B cell (primary cell): ENCODE data around the gene RGP1. TPM values are rescaled to one million over a fixed set of nuclear protein-coding genes. Genes with fewer than 3 reads are reported as not detected.
A peak's percentile ranks its signal among the peaks of the same experiment; 100 is the strongest.

ENCODE experiments used
- ATAC-seq: fragments of 200-7000 bp; cut with Tn5 transposase; one replicate; pipeline ENCODE4 v1.10.0; 2021; ENCODE audit warnings: low read depth, mild to moderate bottlenecking, moderate number of reproducible peaks, moderate library complexity
- CTCF ChIA-PET: fragments of 350-600 bp; sonication (Branson Sonifier 250); formaldehyde crosslinking; loops from one replicate; lab custom pipeline; 2021; ENCODE audit warnings: antibody characterized with exemption, inconsistent platforms; lab: Charles Lee
- POLR2A ChIA-PET: fragments of 350-600 bp; sonication (Branson Sonifier 250); formaldehyde crosslinking; loops from one replicate; lab custom pipeline; 2021; ENCODE audit warnings: antibody characterized with exemption; lab: Charles Lee
- DNase-seq: peaks from one replicate; pipeline ENCODE4 v3.0.0; 2013
- H2AFZ ChIP-seq: 2 replicates; pipeline ENCODE4 v1.6.1; 2012; ENCODE audit warnings: mild to moderate bottlenecking, low read depth, low read length; ENCODE audit not compliant: insufficient read depth, poor library complexity, severe bottlenecking
- H3K27ac ChIP-seq, 2 donors: 1 replicate in 1 of 2; 2 replicates in 1 of 2; pipeline ENCODE4 v1.5.1; 2012 to 2013; ENCODE audit warnings: low read length in 2 of 2, mild to moderate bottlenecking in 2 of 2, moderate library complexity in 1 of 2
- H3K27me3 ChIP-seq, 4 experiments: fragments of 200-600 bp in 1 of 4; sonication (generic) in 1 of 4; replicated peaks in 1 of 4; 1 replicate in 2 of 4; 2 replicates in 2 of 4; pipeline versions ENCODE4 v1.6.1 to v1.7.0; 2013 to 2016; ENCODE audit warnings: low read length in 3 of 4, mild to moderate bottlenecking in 2 of 4, mixed read lengths in 1 of 4, moderate library complexity in 1 of 4; ENCODE audit not compliant: insufficient read depth in 4 of 4, control insufficient read depth in 3 of 4; ENCODE audit errors: control extremely low read depth in 1 of 4
- H3K36me3 ChIP-seq, 2 experiments: replicated peaks in 1 of 2; 1 replicate in 1 of 2; 2 replicates in 1 of 2; pipeline versions ENCODE4 v1.6.1 to v1.7.1; 2013; ENCODE audit warnings: low read length in 1 of 2; ENCODE audit not compliant: insufficient read depth in 2 of 2, control insufficient read depth in 1 of 2; ENCODE audit errors: control extremely low read depth in 1 of 2, extremely low read depth in 1 of 2
- H3K4me1 ChIP-seq, 2 donors: fragments of 200-600 bp in 1 of 2; sonication (generic) in 1 of 2; 1 replicate in 1 of 2; 2 replicates in 1 of 2; pipeline versions ENCODE4 v1.5.1 to v1.6.1; 2013 to 2017; ENCODE audit warnings: low read length in 2 of 2; ENCODE audit not compliant: control insufficient read depth in 2 of 2, insufficient read depth in 2 of 2
- H3K4me2 ChIP-seq: replicated peaks from 2 replicates; pipeline ENCODE3; 2012; ENCODE audit warnings: mild to moderate bottlenecking, low read depth, low read length; ENCODE audit not compliant: poor library complexity, severe bottlenecking
- H3K4me3 ChIP-seq, 5 experiments: fragments of 200-600 bp in 1 of 5; sonication (generic) in 1 of 5; 1 replicate in 3 of 5; 2 replicates in 2 of 5; pipeline versions ENCODE4 v1.5.1 to v1.7.0; 2011 to 2016; ENCODE audit warnings: low read length in 4 of 5, mild to moderate bottlenecking in 4 of 5, low read depth in 2 of 5, control low read depth in 1 of 5, moderate library complexity in 1 of 5; ENCODE audit not compliant: insufficient read depth in 1 of 5; ENCODE audit errors: control extremely low read depth in 1 of 5, extremely low read depth in 1 of 5
- H3K79me2 ChIP-seq: fragments of 200-600 bp; sonication (generic); one replicate; pipeline ENCODE4 v1.6.0; 2016; ENCODE audit warnings: low read length; ENCODE audit not compliant: control insufficient read depth, insufficient read depth
- H3K9ac ChIP-seq: fragments of 200-600 bp; sonication (generic); 2 replicates; pipeline ENCODE4 v1.6.1; 2017; ENCODE audit warnings: mild to moderate bottlenecking, low read length, moderate library complexity
- H3K9me3 ChIP-seq, 3 donors: one replicate each; pipeline versions ENCODE4 v1.6.1 to v1.7.1; 2013; ENCODE audit warnings: low read length in 2 of 3; ENCODE audit not compliant: control insufficient read depth in 2 of 3, insufficient read depth in 1 of 3; ENCODE audit errors: control extremely low read depth in 1 of 3
- H4K20me1 ChIP-seq: 2 replicates; pipeline ENCODE4 v1.6.0; 2012; ENCODE audit warnings: mild to moderate bottlenecking, low read length; ENCODE audit not compliant: insufficient read depth, control insufficient read depth, poor library complexity, severe bottlenecking
- H3K27ac Mint-ChIP-seq: one replicate; pipeline ENCODE4 v1.8.0; 2021; ENCODE audit warnings: mixed read lengths
- H3K27me3 Mint-ChIP-seq: one replicate; pipeline ENCODE4 v1.8.0; 2021; ENCODE audit warnings: mixed read lengths
- H3K4me1 Mint-ChIP-seq: one replicate; pipeline ENCODE4 v1.8.0; 2021; ENCODE audit warnings: mixed read lengths
- H3K4me3 Mint-ChIP-seq: one replicate; pipeline ENCODE4 v1.8.0; 2021; ENCODE audit warnings: mixed read lengths
- H3K9me3 Mint-ChIP-seq: one replicate; pipeline ENCODE4 v1.8.0; 2022; ENCODE audit warnings: mixed read lengths; ENCODE audit not compliant: insufficient read depth
- EZH2 ChIP-seq: IDR thresholded peaks from 2 replicates; pipeline ENCODE4 v1.6.1; 2012; ENCODE audit warnings: borderline replicate concordance, low read depth, mild to moderate bottlenecking, moderate library complexity, low read length; ENCODE audit not compliant: insufficient read depth, poor library complexity, severe bottlenecking
- WGBS: methylation state at CpG from one replicate; pipeline ENCODE4 v1.1.5; 2013; ENCODE audit warnings: missing lambda C conversion rate; ENCODE audit not compliant: insufficient coverage; 5-methylcytosine and 5-hydroxymethylcytosine counted together
- intact Hi-C: fragments of 100-400 bp; cut with micrococcal nuclease; formaldehyde crosslinking; loops from one replicate; pipeline ENCODE4 v1.10.0; 2022
- polyA plus RNA-seq: library from polyadenylated mRNA; depleted of rRNA; stranded (reverse); fragments of >200 nt; gene quantifications from 2 replicates; pipeline ENCODE4 v1.2.3, GENCODE V29; 2012
- total RNA-seq, 2 donors: library from RNA; stranded (reverse); fragments of 120-200 nt in 1 of 2; gene quantifications; 1 replicate in 1 of 2; 2 replicates in 1 of 2; pipeline versions ENCODE4 v1.2.3 to v1.2.4, GENCODE V29; 2013 to 2022
- TF ChIP-seq, protein P1 (sequence below): fragments of 200-600 bp; IDR thresholded peaks from one replicate; pipeline ENCODE4 v1.8.0; 2022; ENCODE audit warnings: antibody characterized with exemption, mild to moderate bottlenecking

RGP1 gene
- total and polyA plus RNA-seq, 2 donors (not counting 1 experiment from before 2014, with no cell fraction given), result 17.6 to 42.3 TPM

DNA sequence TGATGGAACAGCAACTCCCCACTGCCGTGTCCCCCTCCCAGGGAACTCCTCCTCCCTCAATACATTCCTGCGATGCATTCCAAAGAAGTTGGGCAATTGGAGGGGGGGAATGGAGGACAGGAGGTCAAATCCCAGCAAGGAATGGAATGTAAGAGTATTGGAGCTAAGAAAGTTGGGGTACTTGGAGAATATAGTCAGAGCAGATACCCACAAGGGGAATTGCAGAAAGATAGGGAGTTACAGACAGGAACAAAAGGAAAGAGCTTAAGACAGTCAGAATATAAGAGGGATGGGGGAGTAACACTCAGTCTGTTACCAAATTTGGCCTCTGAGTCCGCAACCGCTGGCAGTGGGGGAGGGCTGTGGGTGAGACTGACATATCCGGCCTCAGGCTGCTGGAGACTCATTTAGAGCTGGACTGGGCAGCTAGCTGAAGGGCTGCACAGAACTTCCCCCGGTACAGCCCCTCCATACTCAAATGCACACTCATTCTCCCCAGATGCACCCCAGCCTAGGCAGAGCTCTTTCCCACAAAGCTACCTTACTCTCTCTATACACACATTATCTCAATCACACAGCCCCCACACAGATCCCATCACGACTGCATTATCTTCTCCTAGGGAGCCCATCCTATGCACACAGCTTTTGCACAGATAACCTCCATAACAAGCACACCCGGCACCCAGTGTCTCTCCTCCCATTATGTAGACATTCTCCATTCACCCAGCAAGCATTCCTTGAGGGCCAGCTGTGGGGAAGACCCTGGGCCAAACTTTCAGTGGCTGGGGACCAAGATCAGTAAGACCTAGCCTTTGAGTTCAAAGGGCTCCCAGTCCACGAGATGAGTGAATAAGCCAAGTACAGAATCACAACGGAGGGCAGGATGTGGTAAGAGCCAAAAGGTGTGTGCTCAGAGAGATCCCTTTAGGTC is 20.8 kb upstream of the RGP1 start:
- intact Hi-C loops, result loop anchor here (5.0 kb wide), 1 partner anchor 1271 kb away; the partner anchor contains the start of genes DNAI1 and FAM219A
- peak overlapping the region; percentile 3 to 44 (median 24) for H3K4me3 ChIP-seq
- H3K9ac ChIP-seq, result peak overlapping the region; percentile 54
- DNase-seq (no peak), ATAC-seq (no peak)
- peaks cover 65% of the 10 kb centered on the region for H4K20me1 ChIP-seq
- H3K4me1 ChIP-seq, result peaks cover 60 to 63% of the 10 kb centered on the region in 2 donors
- peak overlapping the region; percentile 57 to 92 for H3K27ac ChIP-seq
- WGBS, result 8% methylated on average over 8 of the region's 10 CpGs
- Mint-ChIP-seq H3K4me1 (peaks cover 12% of the 10 kb centered on the region), H3K27ac (no peak overlapping the region), H3K27me3 (no peaks in the 10 kb centered on the region), H3K9me3 (no peaks in the 10 kb centered on the region), H3K4me3 (no peak overlapping the region)
- H3K9me3 ChIP-seq, result no peaks in the 10 kb centered on the region
- H3K4me2 ChIP-seq, result peak overlapping the region; percentile 89
- CTCF ChIA-PET, result interaction anchor here (0.8 to 9.0 kb wide), 25 partner anchors 7 to 154 kb away, joined by 3 to 115 read pairs (median 5); partner anchors contain the start of genes CCDC107, GBA2, RGP1 and RMRP
- peaks cover 10 to 47% of the 10 kb centered on the region in 2 experiments for H3K36me3 ChIP-seq
- H3K79me2 ChIP-seq, result peaks cover 82% of the 10 kb centered on the region
- no peak for TF ChIP-seq EZH2
- TF ChIP-seq, protein P1, sequence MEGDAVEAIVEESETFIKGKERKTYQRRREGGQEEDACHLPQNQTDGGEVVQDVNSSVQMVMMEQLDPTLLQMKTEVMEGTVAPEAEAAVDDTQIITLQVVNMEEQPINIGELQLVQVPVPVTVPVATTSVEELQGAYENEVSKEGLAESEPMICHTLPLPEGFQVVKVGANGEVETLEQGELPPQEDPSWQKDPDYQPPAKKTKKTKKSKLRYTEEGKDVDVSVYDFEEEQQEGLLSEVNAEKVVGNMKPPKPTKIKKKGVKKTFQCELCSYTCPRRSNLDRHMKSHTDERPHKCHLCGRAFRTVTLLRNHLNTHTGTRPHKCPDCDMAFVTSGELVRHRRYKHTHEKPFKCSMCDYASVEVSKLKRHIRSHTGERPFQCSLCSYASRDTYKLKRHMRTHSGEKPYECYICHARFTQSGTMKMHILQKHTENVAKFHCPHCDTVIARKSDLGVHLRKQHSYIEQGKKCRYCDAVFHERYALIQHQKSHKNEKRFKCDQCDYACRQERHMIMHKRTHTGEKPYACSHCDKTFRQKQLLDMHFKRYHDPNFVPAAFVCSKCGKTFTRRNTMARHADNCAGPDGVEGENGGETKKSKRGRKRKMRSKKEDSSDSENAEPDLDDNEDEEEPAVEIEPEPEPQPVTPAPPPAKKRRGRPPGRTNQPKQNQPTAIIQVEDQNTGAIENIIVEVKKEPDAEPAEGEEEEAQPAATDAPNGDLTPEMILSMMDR, result no peak
- no peak overlapping the region for H2AFZ ChIP-seq
- POLR2A ChIA-PET, result interaction anchor here (0.5 to 1.5 kb wide), 6 partner anchors 10 to 621 kb away, joined by 3 to 6 read pairs (median 4); partner anchors contain the start of genes GBA2 and RGP1
- no peaks in the 10 kb centered on the region for H3K27me3 ChIP-seq
